GM12878 (cell line): ENCODE results near the gene FXYD6. TPM values are rescaled to one million over a fixed set of nuclear protein-coding genes. Genes with fewer than 3 reads are reported as not detected.

Experiments
- ATAC-seq: fragments of 200-7000 bp; cut with Tn5 transposase; 3 replicates; pipeline ENCODE4 v1.9.1; 2020; ENCODE audit warnings: mild to moderate bottlenecking, moderate library complexity
- BruUV-seq: library from RNA; stranded (reverse); fragments of 400-500 nt; replicated peaks from 2 replicates; lab custom pipeline; 2021; lab: Mats Ljungman, UMichigan
- CTCF ChIA-PET: fragments of 300-600 bp; sonication (Branson Sonifier 250); formaldehyde crosslinking; extraction: SDS; loops from one replicate; lab custom pipeline; 2021; ENCODE audit warnings: inconsistent platforms; lab: Yijun Ruan, JAX
- POLR2A ChIA-PET: fragments of 350-600 bp; formaldehyde crosslinking; extraction: SDS; loops from one replicate; lab custom pipeline; 2021; ENCODE audit warnings: inconsistent platforms; lab: Charles Lee
- RAD21 ChIA-PET: fragments of 300-600 bp; sonication (Branson Sonifier 250); formaldehyde crosslinking; loops from one replicate; lab custom pipeline; 2023; ENCODE audit warnings: antibody characterized with exemption; ENCODE audit not compliant: unreplicated experiment; lab: Charles Lee
- SMC1A ChIA-PET: fragments of 300-600 bp; sonication (Branson Sonifier 250); formaldehyde crosslinking; loops from one replicate; lab custom pipeline; 2023; ENCODE audit not compliant: unreplicated experiment, uncharacterized antibody; lab: Charles Lee
- DNase-seq: peaks from one replicate; pipeline ENCODE4 v3.0.0-alpha.2; 2011; ENCODE audit warnings: low read depth, low spot score
- FAIRE-seq: peaks from 3 replicates; lab custom pipeline; 2011; peaks lifted over from hg19 to GRCh38; lab: Jason Lieb, UNC
- H2AFZ ChIP-seq: 2 replicates; pipeline ENCODE4 v1.6.0; 2011; ENCODE audit warnings: low read depth, low read length, control low read depth; ENCODE audit not compliant: control insufficient read depth
- H3K27ac ChIP-seq: 2 replicates; pipeline ENCODE4 v1.5.1; 2011; ENCODE audit warnings: control low read depth; ENCODE audit not compliant: control insufficient read depth, insufficient read depth
- H3K27me3 ChIP-seq, 2 experiments: replicated peaks in 1 of 2; 2 replicates each; pipeline versions ENCODE4 v1.6.0 to v1.6.1; 2011; ENCODE audit warnings: low read length in 1 of 2; ENCODE audit not compliant: control insufficient read depth in 2 of 2, insufficient read depth in 2 of 2
- H3K36me3 ChIP-seq, 2 experiments: 2 replicates each; pipeline ENCODE4 v1.5.1; 2011; ENCODE audit warnings: low read length in 1 of 2; ENCODE audit not compliant: control insufficient read depth in 2 of 2, insufficient read depth in 2 of 2
- H3K4me1 ChIP-seq: 2 replicates; pipeline ENCODE4 v1.6.1; 2011; ENCODE audit warnings: mild to moderate bottlenecking, low read length, moderate library complexity, mixed read lengths; ENCODE audit not compliant: control insufficient read depth, insufficient read depth
- H3K4me2 ChIP-seq: 2 replicates; pipeline ENCODE4 v1.6.0; 2011; ENCODE audit warnings: control low read depth; ENCODE audit not compliant: control insufficient read depth, insufficient read depth
- H3K4me3 ChIP-seq: fragments of 200-600 bp; sonication (generic); 2 replicates; pipeline ENCODE4 v1.5.1; 2016
- H3K79me2 ChIP-seq: 2 replicates; pipeline ENCODE4 v1.6.0; 2011; ENCODE audit warnings: low read length; ENCODE audit not compliant: control insufficient read depth, insufficient read depth
- H3K9ac ChIP-seq: 2 replicates; pipeline ENCODE4 v1.8.0; 2011; ENCODE audit warnings: low read length, control low read depth, mixed read lengths; ENCODE audit not compliant: control insufficient read depth, insufficient read depth
- H3K9me3 ChIP-seq: replicated peaks from 3 replicates; pipeline ENCODE4 v1.5.1; 2011; ENCODE audit warnings: mild to moderate bottlenecking, low read length; ENCODE audit not compliant: control insufficient read depth, insufficient read depth
- H4K20me1 ChIP-seq: 2 replicates; pipeline ENCODE4 v1.6.0; 2011; ENCODE audit not compliant: control insufficient read depth, insufficient read depth
- BRCA1 ChIP-seq: IDR thresholded peaks from 2 replicates; pipeline ENCODE4 v1.6.1; 2011; ENCODE audit warnings: low read depth, low read length, improper control_type of control experiment
- ESRRA ChIP-seq: IDR thresholded peaks from 2 replicates; pipeline ENCODE4 v1.6.1; 2012; ENCODE audit warnings: mild to moderate bottlenecking, low read length, improper control_type of control experiment
- EZH2 ChIP-seq: IDR thresholded peaks from 2 replicates; pipeline ENCODE4 v1.6.1; 2012; ENCODE audit warnings: low read depth, mild to moderate bottlenecking, control low read depth, inconsistent platforms, low read length, borderline replicate concordance; ENCODE audit not compliant: control insufficient read depth
- GATAD2B ChIP-seq: fragments of 450-650 bp; conservative IDR thresholded peaks from 2 replicates; pipeline ENCODE4 v1.6.1; 2017; ENCODE audit warnings: low read depth, mild to moderate bottlenecking, moderate library complexity
- IRF4 ChIP-seq: IDR thresholded peaks from 2 replicates; pipeline ENCODE4 v1.6.1; 2011; ENCODE audit warnings: low read depth, low read length
- MEF2B ChIP-seq: fragments of 450-650 bp; IDR thresholded peaks from 2 replicates; pipeline ENCODE4 v1.6.1; 2018; ENCODE audit warnings: mild to moderate bottlenecking, moderate library complexity; ENCODE audit not compliant: partially characterized antibody, poor library complexity, severe bottlenecking
- MYB ChIP-seq: fragments of 150-350 bp; IDR thresholded peaks from 2 replicates; pipeline ENCODE4 v1.6.1; 2014; ENCODE audit warnings: mild to moderate bottlenecking, low read depth, low read length, borderline replicate concordance
- NR2C1 ChIP-seq: fragments of 450-650 bp; IDR thresholded peaks from 2 replicates; pipeline ENCODE4 v1.6.1; 2017; ENCODE audit warnings: antibody characterized with exemption, mild to moderate bottlenecking, moderate library complexity
- RCOR1 ChIP-seq: conservative IDR thresholded peaks from 2 replicates; pipeline ENCODE4 v1.6.1; 2012; ENCODE audit warnings: low read depth, low read length, improper control_type of control experiment
- SP1 ChIP-seq: IDR thresholded peaks from one replicate; pipeline ENCODE4 v1.6.1; 2011; ENCODE audit warnings: low read depth, low read length
- WGBS: methylation state at CpG from one replicate; pipeline ENCODE4 v1.1.6; 2016; ENCODE audit warnings: low lambda C conversion rate; ENCODE audit not compliant: insufficient replicate concordance, insufficient coverage; ENCODE audit errors: missing lambda C conversion rate; 5-methylcytosine and 5-hydroxymethylcytosine counted together
- in situ Hi-C: fragments of 300-500 bp; cut with MboI; formaldehyde crosslinking; loops from 9 replicates; pipeline ENCODE4 v1.14.3; 2018; ENCODE audit warnings: mixed read lengths
- intact Hi-C: fragments of 100-400 bp; cut with micrococcal nuclease; formaldehyde crosslinking; loops from one replicate; pipeline ENCODE4 v1.14.2; 2022; ENCODE audit not compliant: unreplicated experiment
- polyA plus RNA-seq, 11 experiments: library from polyadenylated mRNA; depleted of rRNA in 4 of 11; unstranded in 6 of 11; stranded (reverse) in 5 of 11; fragments of >200 nt; fragmentation: Nextera tagmentation in 4 of 11; fragmentation: Illumina TruSeq in 1 of 11; extraction: Ambion mirVana in 4 of 11; extraction: Trizol in 1 of 11; gene quantifications; 1 replicate in 1 of 11; 2 replicates in 10 of 11; pipeline versions ENCODE4 v1.2.1 to v1.2.3, GENCODE V29; 2011 to 2016; ENCODE audit warnings: inconsistent platforms in 2 of 11, missing spikeins in 2 of 11, low read depth in 1 of 11
- total RNA-seq, 4 experiments: library from RNA; depleted of rRNA in 3 of 4; stranded (reverse); fragments of >200 nt in 3 of 4; fragmentation: Illumina TruSeq in 1 of 4; extraction: Trizol in 1 of 4; gene quantifications; 2 replicates each; pipeline versions ENCODE4 v1.2.1 to v1.2.3, GENCODE V29; 2013 to 2021
- TF ChIP-seq, protein P1 (sequence below): IDR thresholded peaks from 2 replicates; pipeline ENCODE4 v1.6.1; 2011; ENCODE audit warnings: low read depth, low read length, improper control_type of control experiment, borderline replicate concordance
- TF ChIP-seq, protein P2 (sequence below): IDR thresholded peaks from 2 replicates; pipeline ENCODE4 v1.6.1; 2011; ENCODE audit warnings: borderline replicate concordance, low read depth, mild to moderate bottlenecking, moderate library complexity, mixed read lengths, low read length; ENCODE audit not compliant: insufficient read depth; ENCODE audit errors: extremely low read length
- TF ChIP-seq, protein P3 (sequence below): fragments of 450-650 bp; IDR thresholded peaks from 2 replicates; pipeline ENCODE4 v1.6.1; 2018; ENCODE audit warnings: mild to moderate bottlenecking, low read depth, moderate library complexity; ENCODE audit not compliant: partially characterized antibody
- TF ChIP-seq, protein P4 (sequence below): IDR thresholded peaks from 2 replicates; pipeline ENCODE4 v1.6.1; 2012; ENCODE audit warnings: low read depth, low read length, improper control_type of control experiment
- TF ChIP-seq, protein P5 (sequence below): fragments of 450-650 bp; IDR thresholded peaks from 2 replicates; pipeline ENCODE4 v1.6.1; 2018; ENCODE audit warnings: borderline replicate concordance, mild to moderate bottlenecking; ENCODE audit not compliant: partially characterized antibody

FXYD6 gene
- total and polyA plus RNA-seq, 10 of the 15 experiments (the other 5 are each of a cell fraction or from before 2014, with no cell fraction given), result 0.09 to 2.0 (median 0.23) TPM; not detected in 2

DNA sequence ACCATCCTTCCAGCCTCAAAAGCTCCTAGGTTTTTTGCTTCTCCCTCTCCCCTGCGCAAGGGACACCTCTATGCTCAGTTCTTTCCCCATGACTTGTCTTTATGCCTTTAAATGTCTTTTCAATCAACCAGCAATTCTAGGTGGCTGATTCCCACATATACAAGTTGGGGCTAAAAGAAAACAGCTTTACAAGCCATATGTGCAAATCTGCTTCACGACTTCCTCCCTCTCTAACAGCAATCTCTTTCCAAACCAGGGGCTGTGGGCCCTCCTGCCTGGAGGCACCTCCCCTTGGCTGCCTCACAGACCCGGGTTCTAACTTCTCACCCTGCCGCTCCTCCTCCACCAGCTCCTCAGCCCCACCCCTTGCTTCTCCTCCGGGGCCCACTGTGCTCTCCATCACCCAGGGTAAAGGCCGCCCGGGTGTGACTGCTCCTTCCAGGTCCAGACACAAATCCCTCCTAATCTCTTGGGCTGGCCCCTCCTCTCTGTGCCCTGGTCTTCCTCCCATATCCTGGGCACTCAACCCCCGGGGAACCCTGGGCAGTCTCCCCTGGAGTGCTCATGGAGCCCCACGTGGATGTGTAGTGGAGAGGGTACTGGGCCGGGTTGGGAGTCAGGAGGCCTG is 38.6 kb upstream of the FXYD6 start:
- no peak overlapping the region for H3K9ac ChIP-seq
- H3K4me2 ChIP-seq, result no peak overlapping the region
- ChIA-PET CTCF (interaction anchor here (0.7 to 2.5 kb wide), 3 partner anchors 8 to 70 kb away, joined by 3 to 6 read pairs (median 3); no protein-coding TSS in a partner anchor), RAD21 (interaction anchor here (1.1 kb wide), 1 partner anchor 22 kb away, joined by 3 read pairs; no protein-coding TSS in a partner anchor), SMC1A (interaction anchor here (0.7 to 1.5 kb wide), 3 partner anchors 15 to 92 kb away, joined by 3 to 4 read pairs (median 3); no protein-coding TSS in a partner anchor), POLR2A (no interaction called here)
- TF ChIP-seq, protein P1, sequence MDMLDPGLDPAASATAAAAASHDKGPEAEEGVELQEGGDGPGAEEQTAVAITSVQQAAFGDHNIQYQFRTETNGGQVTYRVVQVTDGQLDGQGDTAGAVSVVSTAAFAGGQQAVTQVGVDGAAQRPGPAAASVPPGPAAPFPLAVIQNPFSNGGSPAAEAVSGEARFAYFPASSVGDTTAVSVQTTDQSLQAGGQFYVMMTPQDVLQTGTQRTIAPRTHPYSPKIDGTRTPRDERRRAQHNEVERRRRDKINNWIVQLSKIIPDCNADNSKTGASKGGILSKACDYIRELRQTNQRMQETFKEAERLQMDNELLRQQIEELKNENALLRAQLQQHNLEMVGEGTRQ, result no peak
- TF ChIP-seq GATAD2B (no peak), IRF4 (no peak), BRCA1 (no peak), RCOR1 (no peak), MEF2B (no peak), ESRRA (no peak), MYB (no peak), EZH2 (no peak), NR2C1 (no peak), SP1 (no peak)
- TF ChIP-seq, protein P2, sequence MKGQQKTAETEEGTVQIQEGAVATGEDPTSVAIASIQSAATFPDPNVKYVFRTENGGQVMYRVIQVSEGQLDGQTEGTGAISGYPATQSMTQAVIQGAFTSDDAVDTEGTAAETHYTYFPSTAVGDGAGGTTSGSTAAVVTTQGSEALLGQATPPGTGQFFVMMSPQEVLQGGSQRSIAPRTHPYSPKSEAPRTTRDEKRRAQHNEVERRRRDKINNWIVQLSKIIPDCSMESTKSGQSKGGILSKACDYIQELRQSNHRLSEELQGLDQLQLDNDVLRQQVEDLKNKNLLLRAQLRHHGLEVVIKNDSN, result no peak
- TF ChIP-seq, protein P3, sequence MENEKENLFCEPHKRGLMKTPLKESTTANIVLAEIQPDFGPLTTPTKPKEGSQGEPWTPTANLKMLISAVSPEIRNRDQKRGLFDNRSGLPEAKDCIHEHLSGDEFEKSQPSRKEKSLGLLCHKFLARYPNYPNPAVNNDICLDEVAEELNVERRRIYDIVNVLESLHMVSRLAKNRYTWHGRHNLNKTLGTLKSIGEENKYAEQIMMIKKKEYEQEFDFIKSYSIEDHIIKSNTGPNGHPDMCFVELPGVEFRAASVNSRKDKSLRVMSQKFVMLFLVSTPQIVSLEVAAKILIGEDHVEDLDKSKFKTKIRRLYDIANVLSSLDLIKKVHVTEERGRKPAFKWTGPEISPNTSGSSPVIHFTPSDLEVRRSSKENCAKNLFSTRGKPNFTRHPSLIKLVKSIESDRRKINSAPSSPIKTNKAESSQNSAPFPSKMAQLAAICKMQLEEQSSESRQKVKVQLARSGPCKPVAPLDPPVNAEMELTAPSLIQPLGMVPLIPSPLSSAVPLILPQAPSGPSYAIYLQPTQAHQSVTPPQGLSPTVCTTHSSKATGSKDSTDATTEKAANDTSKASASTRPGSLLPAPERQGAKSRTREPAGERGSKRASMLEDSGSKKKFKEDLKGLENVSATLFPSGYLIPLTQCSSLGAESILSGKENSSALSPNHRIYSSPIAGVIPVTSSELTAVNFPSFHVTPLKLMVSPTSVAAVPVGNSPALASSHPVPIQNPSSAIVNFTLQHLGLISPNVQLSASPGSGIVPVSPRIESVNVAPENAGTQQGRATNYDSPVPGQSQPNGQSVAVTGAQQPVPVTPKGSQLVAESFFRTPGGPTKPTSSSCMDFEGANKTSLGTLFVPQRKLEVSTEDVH, result no peak
- TF ChIP-seq, protein P4, sequence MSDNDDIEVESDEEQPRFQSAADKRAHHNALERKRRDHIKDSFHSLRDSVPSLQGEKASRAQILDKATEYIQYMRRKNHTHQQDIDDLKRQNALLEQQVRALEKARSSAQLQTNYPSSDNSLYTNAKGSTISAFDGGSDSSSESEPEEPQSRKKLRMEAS, result no peak
- TF ChIP-seq, protein P5, sequence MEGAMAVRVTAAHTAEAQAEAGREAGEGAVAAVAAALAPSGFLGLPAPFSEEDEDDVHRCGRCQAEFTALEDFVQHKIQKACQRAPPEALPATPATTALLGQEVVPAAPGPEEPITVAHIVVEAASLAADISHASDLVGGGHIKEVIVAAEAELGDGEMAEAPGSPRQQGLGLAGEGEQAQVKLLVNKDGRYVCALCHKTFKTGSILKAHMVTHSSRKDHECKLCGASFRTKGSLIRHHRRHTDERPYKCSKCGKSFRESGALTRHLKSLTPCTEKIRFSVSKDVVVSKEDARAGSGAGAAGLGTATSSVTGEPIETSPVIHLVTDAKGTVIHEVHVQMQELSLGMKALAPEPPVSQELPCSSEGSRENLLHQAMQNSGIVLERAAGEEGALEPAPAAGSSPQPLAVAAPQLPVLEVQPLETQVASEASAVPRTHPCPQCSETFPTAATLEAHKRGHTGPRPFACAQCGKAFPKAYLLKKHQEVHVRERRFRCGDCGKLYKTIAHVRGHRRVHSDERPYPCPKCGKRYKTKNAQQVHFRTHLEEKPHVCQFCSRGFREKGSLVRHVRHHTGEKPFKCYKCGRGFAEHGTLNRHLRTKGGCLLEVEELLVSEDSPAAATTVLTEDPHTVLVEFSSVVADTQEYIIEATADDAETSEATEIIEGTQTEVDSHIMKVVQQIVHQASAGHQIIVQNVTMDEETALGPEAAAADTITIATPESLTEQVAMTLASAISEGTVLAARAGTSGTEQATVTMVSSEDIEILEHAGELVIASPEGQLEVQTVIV, result no peak
- FAIRE-seq, result no peak
- ATAC-seq, result no peak
- no peak for DNase-seq
- H3K36me3 ChIP-seq, result no peaks in the 10 kb centered on the region
- no peak overlapping the region for H2AFZ ChIP-seq
- in situ Hi-C loops, result no loop called here
- H3K4me1 ChIP-seq, result peaks cover 8% of the 10 kb centered on the region
- H3K4me3 ChIP-seq, result no peak overlapping the region
- intact Hi-C loops, result no loop called here
- WGBS, result 29% methylated on average over 9 of the region's 10 CpGs
- H3K9me3 ChIP-seq, result no peaks in the 10 kb centered on the region
- no peaks in the 10 kb centered on the region for H3K27me3 ChIP-seq
- no peak overlapping the region for H3K27ac ChIP-seq
- H4K20me1 ChIP-seq, result no peaks in the 10 kb centered on the region
- no TSS peak for BruUV-seq
- no peaks in the 10 kb centered on the region for H3K79me2 ChIP-seq
